ENCODE measurements around the gene DDX46. TPM values are rescaled to one million over a fixed set of nuclear protein-coding genes. Genes with fewer than 3 reads are reported as not detected.

Gene DDX46
- total and polyA plus RNA-seq, 2 of the 8 experiments (the other 6 are each of a cell fraction or from before 2014, with no cell fraction given) = 22.6 to 110 TPM

DNA sequence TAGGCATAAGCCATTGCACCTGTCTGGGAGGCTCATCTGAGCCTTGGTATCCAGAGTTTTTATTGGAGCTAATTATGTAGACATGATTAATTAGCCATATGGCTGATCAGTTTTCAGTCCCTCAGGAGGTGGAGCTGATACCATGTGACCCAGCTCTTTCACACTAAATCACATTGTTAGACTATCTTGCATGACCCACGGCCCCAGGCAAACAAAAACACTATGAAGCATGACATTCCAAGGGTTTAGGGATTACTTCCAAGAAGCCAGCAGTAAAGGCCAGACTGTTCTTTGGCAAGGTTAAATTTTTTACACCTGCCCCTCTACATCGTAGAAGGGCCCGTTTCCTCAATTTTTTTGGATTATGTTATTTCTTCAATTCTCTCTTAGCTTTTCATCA, 82.2 kb downstream of the DDX46 start:
- POLR2A ChIA-PET (ENCODE audit: partially characterized antibody) = interaction anchor here (0.6 to 1.4 kb wide), 3 partner anchors 64 to 166 kb away, joined by 3 to 6 read pairs (median 4); partner anchors contain the start of gene PCBD2

More for the DNA sequence above, 82.2 kb downstream of the DDX46 start:
- no peaks in the 10 kb centered on the region for H3K4me1 ChIP-seq (replicated peaks in 1 of 4; ENCODE audit: control insufficient read depth in 3 of 4, insufficient read depth in 4 of 4, low read length in 3 of 4)
- no peak overlapping the region for H2BK12ac ChIP-seq (ENCODE audit: low read depth, low read length)
- H3K9ac ChIP-seq (replicated peaks in 1 of 4; ENCODE audit: extremely low read depth in 1 of 4, low read depth in 3 of 4, low read length in 3 of 4) = no peak overlapping the region
- TF ChIP-seq CTBP2 (IDR thresholded peaks at IDR 0.05; ENCODE audit: borderline replicate concordance, insufficient read depth, insufficient read length, low read length) = no peak
- TF ChIP-seq ZNF274 (IDR thresholded peaks at IDR 0.05; ENCODE audit: borderline replicate concordance, extremely low read depth, low read length) = no peak
- no peak overlapping the region for H4K5ac ChIP-seq (ENCODE audit: insufficient read length, low read depth, low read length)
- no peak overlapping the region for H3K14ac ChIP-seq (ENCODE audit: insufficient read length)
- no peaks in the 10 kb centered on the region for H3K27me3 ChIP-seq (replicated peaks in 1 of 4; ENCODE audit: control insufficient read depth in 3 of 4, extremely low read depth in 1 of 4, insufficient read depth in 3 of 4, low read length in 3 of 4)
- H4K20me1 ChIP-seq (replicated peaks in 1 of 2; ENCODE audit: control insufficient read depth in 1 of 2, insufficient read depth in 2 of 2, low read length in 2 of 2) = no peaks in the 10 kb centered on the region
- FAIRE-seq = no peak
- H3K4me2 ChIP-seq (ENCODE audit: insufficient read depth in 1 of 2, low read depth in 2 of 2, low read length in 2 of 2) = no peak overlapping the region
- no peak for DNase-seq (ENCODE audit: low read depth in 1 of 2, low spot score in 2 of 2)
- H2BK20ac ChIP-seq (ENCODE audit: low read length) = no peak overlapping the region
- H2BK5ac ChIP-seq (ENCODE audit: low read depth, low read length) = no peak overlapping the region
- no peak overlapping the region for H2AK5ac ChIP-seq (ENCODE audit: low read depth, low read length)
- no peak overlapping the region for H3K23ac ChIP-seq (ENCODE audit: insufficient read length)
- H3K9me3 ChIP-seq (ENCODE audit: insufficient read depth in 2 of 2, low read depth in 1 of 2, low read length in 1 of 2) = no peaks in the 10 kb centered on the region
- no peaks in the 10 kb centered on the region for H3K79me2 ChIP-seq (ENCODE audit: control insufficient read depth in 1 of 2, insufficient read depth in 2 of 2, low read length in 2 of 2)
- no peak overlapping the region for H3K18ac ChIP-seq (ENCODE audit: extremely low read depth, low read length)
- H3K56ac ChIP-seq (replicated peaks; ENCODE audit: insufficient read length, low read depth, low read length) = no peak overlapping the region
- no peaks in the 10 kb centered on the region for H3K23me2 ChIP-seq (ENCODE audit: low read depth, low read length)
- H2AFZ ChIP-seq (ENCODE audit: low read length) = no peak overlapping the region
- no peak overlapping the region for H4K91ac ChIP-seq (replicated peaks; ENCODE audit: insufficient read length, low read length)
- H3K27ac ChIP-seq (ENCODE audit: low read depth, low read length) = no peak overlapping the region
- H3K79me1 ChIP-seq (ENCODE audit: low read depth, low read length) = no peaks in the 10 kb centered on the region
- peaks cover 0 to 22% (median 6%) of the 10 kb centered on the region in 4 experiments; a peak in 4 of 8 replicates for H3K36me3 ChIP-seq (ENCODE audit: control insufficient read depth in 2 of 4, insufficient read depth in 4 of 4, low read length in 3 of 4)
- H2BK120ac ChIP-seq (replicated peaks; ENCODE audit: low read depth, low read length) = no peak overlapping the region
- no peak overlapping the region for H3K4ac ChIP-seq (replicated peaks; ENCODE audit: insufficient read length, low read depth, low read length)
- CTCF ChIA-PET (ENCODE audit: partially characterized antibody) = interaction anchor here (0.7 to 1.7 kb wide), 3 partner anchors 11 to 213 kb away, joined by 4 to 5 read pairs (median 4); no protein-coding TSS in a partner anchor
- H3K4me3 ChIP-seq (ENCODE audit: extremely low read depth in 1 of 4, insufficient read depth in 2 of 4, low read depth in 3 of 4, low read length in 4 of 4) = no peak overlapping the region
- WGBS, 2 experiments (ENCODE audit: extremely low coverage in 1 of 2, insufficient coverage in 1 of 2, insufficient read length in 1 of 2, insufficient replicate concordance in 2 of 2, low coverage in 1 of 2, low lambda C conversion rate in 2 of 2, missing lambda C conversion rate in 1 of 2) = 91% methylated on average over 3 of the region's 3 CpGs; no CpG with 5 or more reads in 1 of the 2 experiments
- no peak overlapping the region for H4K8ac ChIP-seq (ENCODE audit: extremely low read depth, insufficient read depth, low read length)
- no peak overlapping the region for H2BK15ac ChIP-seq (ENCODE audit: low read length)
